ENCODE data around the gene F12. TPM values are rescaled to one million over a fixed set of nuclear protein-coding genes. Genes with fewer than 3 reads are reported as not detected.

F12 gene
- total RNA-seq, 4 donors from 2014 or later: 0.38 to 3.0 (median 0.63) TPM

DNA sequence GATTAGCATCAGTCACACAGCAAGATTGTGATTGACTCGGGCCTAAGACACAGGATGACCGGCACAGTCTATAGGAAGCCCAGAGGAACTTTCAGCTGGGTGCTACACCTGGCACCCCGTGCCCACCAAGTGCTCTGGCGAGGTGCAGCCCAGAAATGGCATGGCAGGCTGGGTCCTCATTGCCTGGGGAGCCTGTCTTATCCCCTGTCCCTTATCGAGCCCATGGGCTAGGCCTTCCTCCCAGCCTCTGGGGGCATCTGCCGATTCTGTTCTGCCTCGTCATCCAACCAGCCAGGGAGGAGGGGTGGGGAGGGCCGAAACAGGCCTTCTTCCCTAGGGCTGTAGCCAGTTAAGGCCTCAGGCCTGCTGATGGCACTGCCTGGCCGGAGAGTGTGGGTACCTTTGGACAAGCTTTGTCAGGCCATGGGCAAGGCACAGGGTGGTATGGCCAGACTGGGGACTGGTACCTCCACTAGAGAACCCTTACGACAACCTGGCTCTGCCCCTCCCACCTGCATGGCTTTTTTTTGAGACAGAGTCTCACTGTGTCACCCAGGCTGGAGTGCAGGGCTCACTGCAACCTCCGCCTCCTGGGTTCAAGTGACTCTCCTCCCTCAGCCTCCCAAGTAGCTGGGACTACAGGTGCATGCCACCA, 18.7 kb upstream of the F12 start:
- no peak for ATAC-seq (ENCODE audit: low FRiP score)
- DNase-seq (ENCODE audit: low spot score): no peak
- TF ChIP-seq, protein P1, sequence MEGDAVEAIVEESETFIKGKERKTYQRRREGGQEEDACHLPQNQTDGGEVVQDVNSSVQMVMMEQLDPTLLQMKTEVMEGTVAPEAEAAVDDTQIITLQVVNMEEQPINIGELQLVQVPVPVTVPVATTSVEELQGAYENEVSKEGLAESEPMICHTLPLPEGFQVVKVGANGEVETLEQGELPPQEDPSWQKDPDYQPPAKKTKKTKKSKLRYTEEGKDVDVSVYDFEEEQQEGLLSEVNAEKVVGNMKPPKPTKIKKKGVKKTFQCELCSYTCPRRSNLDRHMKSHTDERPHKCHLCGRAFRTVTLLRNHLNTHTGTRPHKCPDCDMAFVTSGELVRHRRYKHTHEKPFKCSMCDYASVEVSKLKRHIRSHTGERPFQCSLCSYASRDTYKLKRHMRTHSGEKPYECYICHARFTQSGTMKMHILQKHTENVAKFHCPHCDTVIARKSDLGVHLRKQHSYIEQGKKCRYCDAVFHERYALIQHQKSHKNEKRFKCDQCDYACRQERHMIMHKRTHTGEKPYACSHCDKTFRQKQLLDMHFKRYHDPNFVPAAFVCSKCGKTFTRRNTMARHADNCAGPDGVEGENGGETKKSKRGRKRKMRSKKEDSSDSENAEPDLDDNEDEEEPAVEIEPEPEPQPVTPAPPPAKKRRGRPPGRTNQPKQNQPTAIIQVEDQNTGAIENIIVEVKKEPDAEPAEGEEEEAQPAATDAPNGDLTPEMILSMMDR (IDR thresholded peaks at IDR 0.05): no peak

DNA sequence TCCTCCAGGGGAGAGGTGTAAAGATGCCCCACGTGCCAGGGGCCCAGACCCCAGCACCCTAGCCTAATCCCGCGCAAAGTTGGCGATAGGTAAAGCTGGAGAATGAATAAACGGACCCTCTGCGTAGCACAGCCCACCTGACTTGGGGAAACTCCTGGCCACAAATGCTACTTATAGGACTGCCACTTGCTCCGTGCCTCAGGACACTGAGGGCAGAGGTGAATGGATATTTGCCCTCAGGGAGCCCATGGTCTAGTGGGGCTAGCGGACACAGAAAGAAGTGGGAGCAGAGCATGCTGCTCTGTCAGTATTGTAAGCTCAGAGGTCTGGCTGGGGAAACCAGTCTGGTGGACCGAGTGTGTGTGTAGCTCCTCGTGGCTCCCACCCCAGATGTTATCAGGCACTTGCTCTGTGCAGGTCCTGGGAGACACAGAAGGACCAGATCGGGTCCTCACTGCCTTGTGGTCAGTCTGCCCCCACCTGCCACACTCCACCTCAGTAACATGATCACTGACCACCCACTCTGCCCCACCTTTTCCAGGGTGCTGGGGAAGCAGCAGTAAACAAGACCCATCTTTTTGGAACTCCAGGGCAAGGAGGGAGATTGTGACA, 18.0 kb upstream of the F12 start:
- no peak for DNase-seq (ENCODE audit: low spot score)

DNA sequence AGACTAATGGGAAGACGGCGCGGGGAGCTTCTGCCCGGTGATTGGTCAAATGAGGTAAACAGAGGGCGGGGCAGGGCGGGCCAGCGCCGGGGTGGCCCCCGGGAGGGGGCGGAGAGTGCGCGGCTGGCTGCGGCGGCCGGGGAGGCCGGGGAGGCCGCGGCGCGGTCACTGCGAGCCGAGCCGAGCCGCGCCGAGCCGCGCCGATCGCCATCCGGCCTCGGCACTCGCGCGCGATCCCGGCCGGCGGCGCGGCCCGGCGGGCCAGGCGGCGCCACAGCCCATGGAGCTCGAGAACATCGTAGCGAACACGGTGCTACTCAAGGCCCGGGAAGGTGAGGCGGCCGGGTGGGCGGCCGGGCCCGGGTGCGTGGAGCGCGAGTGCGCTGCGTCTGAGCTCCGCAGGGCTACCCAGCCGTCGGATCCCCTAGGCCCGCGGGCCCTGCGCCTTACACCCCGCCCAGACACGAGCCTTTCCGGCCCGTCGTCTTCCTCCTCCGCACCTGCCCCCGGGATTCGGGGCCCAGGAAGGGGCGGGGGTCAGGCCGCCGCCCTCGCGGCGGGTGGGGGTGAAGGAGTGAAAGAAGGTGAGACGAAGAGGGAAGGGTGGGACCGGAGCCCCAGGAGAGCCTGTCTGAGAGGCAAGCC, 17.3 kb upstream of the F12 start, which contains the start of gene GRK6:
Gene GRK6 (plus strand): TSS at position 111 of the 645 bp plus-strand sequence. CDS start 170 bp downstream, at position 281.
- ATAC-seq (ENCODE audit: low FRiP score): peak; percentile 91
- TF ChIP-seq, protein P1 (IDR thresholded peaks at IDR 0.05): no peak
- no peak for DNase-seq (ENCODE audit: low spot score)

More for the DNA sequence above, 18.0 kb upstream of the F12 start:
- no peak for ATAC-seq (ENCODE audit: low FRiP score)
- TF ChIP-seq, protein P1 (IDR thresholded peaks at IDR 0.05): no peak

DNA sequence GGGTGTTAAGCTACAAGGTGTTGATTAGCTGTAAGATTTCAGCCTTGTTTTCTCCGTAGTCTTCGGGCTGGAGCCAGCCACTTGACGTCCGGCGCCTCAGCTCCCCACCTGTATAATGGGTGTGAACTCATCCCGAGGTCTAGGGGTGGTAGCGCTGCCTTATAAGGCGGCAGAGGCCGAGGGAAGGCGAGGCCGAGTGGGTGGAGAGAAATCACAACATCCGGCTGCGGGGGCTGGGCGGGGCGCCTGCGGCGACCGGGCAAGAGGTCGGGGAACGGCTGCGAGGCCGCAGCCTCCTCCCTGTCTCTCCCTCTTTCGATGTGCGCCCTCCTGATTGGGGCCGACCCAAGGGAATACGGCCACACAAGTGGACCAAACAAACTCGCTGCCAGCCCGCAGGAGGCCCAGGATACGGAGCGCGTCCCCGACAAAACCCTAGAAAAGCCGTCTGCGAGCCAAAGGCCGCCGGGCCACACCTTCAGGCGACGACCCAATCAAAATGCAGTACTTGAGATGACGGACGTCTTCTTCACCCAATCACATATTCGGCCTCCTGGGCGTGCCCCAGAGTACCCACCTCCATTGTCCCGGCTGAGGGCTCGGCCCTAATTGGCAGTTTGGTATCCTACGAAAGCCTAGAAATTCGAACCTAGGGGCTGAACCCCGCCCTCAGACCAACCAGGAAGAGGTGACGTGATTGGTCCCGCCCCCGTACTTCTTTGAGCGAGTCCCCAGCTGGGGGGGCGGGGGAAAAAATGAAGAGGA, 16.6 kb upstream of the F12 start:
- ATAC-seq (ENCODE audit: low FRiP score): peak; percentile 97
- DNase-seq (ENCODE audit: low spot score): peak; percentile 99
- TF ChIP-seq, protein P1 (IDR thresholded peaks at IDR 0.05): no peak

DNA sequence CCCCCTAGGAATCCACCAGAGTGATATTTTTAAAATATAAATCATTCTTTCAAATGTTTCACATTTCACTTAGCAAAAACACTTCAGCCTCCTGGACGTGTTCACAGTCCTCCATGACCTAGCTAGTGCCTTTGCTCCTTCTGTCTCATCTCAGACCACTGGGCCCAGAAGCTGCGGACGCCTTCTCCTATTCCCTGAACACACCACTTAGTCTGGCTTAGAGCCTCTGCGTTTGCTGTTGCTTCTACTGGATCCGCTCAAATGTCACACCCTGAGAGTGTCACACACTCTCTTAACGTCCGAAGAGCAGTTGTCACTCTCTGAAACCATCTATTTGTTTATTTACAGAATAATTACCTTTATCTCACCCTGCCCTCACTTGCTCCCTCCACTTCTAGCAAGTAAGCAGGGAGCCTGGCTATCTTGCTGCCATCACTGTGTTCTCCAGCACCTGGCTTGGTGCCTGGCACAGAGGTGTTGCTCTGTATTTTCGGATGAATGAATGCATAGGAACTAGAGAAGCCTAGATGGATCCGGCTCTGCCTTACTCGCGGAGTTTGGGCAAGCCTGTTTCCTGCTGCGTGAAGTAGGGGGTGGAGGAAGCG, 15.9 kb upstream of the F12 start:
- DNase-seq (ENCODE audit: low spot score) (no peak), ATAC-seq (ENCODE audit: low FRiP score) (no peak)
- TF ChIP-seq, protein P1 (IDR thresholded peaks at IDR 0.05): no peak

DNA sequence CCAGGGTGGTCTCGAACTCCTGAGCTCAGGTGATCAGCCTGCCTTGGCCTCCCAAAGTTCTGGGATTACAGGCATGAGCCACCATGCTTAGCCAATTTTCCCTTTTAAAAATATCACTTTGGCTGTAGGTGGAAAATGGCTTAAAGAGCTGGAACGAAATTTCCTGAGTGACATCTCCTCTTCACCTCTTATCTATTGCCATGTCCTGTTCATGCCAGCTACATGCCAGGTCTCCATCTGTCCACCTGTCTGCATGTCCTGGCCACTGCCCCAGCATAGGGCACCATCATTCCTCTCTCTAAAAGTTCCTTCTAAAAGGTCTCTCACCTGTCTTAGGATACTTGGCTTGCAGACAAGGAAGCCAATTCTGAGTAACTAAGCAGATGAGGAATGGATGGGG, 14.3 kb upstream of the F12 start:
- ATAC-seq (ENCODE audit: low FRiP score) (no peak), DNase-seq (ENCODE audit: low spot score) (no peak)
- TF ChIP-seq, protein P1 (IDR thresholded peaks at IDR 0.05): no peak

All from omental fat pad (tissue), 4 donors.